B cell (primary cell): ENCODE data around the gene RRAS. TPM values are rescaled to one million over a fixed set of nuclear protein-coding genes. Genes with fewer than 3 reads are reported as not detected.

Experiments used
- ATAC-seq: fragments of 200-7000 bp; cut with Tn5 transposase; one replicate; pipeline ENCODE4 v1.10.0; 2021; ENCODE audit warnings: low read depth, mild to moderate bottlenecking, moderate number of reproducible peaks, moderate library complexity
- CTCF ChIA-PET: fragments of 350-600 bp; sonication (Branson Sonifier 250); formaldehyde crosslinking; loops from one replicate; lab custom pipeline; 2021; ENCODE audit warnings: antibody characterized with exemption, inconsistent platforms; lab: Charles Lee
- POLR2A ChIA-PET: fragments of 350-600 bp; sonication (Branson Sonifier 250); formaldehyde crosslinking; loops from one replicate; lab custom pipeline; 2021; ENCODE audit warnings: antibody characterized with exemption; lab: Charles Lee
- DNase-seq: peaks from one replicate; pipeline ENCODE4 v3.0.0; 2013
- H2AFZ ChIP-seq: 2 replicates; pipeline ENCODE4 v1.6.1; 2012; ENCODE audit warnings: mild to moderate bottlenecking, low read depth, low read length; ENCODE audit not compliant: insufficient read depth, poor library complexity, severe bottlenecking
- H3K27ac ChIP-seq, 2 donors: 1 replicate in 1 of 2; 2 replicates in 1 of 2; pipeline ENCODE4 v1.5.1; 2012 to 2013; ENCODE audit warnings: low read length in 2 of 2, mild to moderate bottlenecking in 2 of 2, moderate library complexity in 1 of 2
- H3K27me3 ChIP-seq, 4 experiments: fragments of 200-600 bp in 1 of 4; sonication (generic) in 1 of 4; replicated peaks in 1 of 4; 1 replicate in 2 of 4; 2 replicates in 2 of 4; pipeline versions ENCODE4 v1.6.1 to v1.7.0; 2013 to 2016; ENCODE audit warnings: low read length in 3 of 4, mild to moderate bottlenecking in 2 of 4, mixed read lengths in 1 of 4, moderate library complexity in 1 of 4; ENCODE audit not compliant: insufficient read depth in 4 of 4, control insufficient read depth in 3 of 4; ENCODE audit errors: control extremely low read depth in 1 of 4
- H3K36me3 ChIP-seq, 2 experiments: replicated peaks in 1 of 2; 1 replicate in 1 of 2; 2 replicates in 1 of 2; pipeline versions ENCODE4 v1.6.1 to v1.7.1; 2013; ENCODE audit warnings: low read length in 1 of 2; ENCODE audit not compliant: insufficient read depth in 2 of 2, control insufficient read depth in 1 of 2; ENCODE audit errors: control extremely low read depth in 1 of 2, extremely low read depth in 1 of 2
- H3K4me1 ChIP-seq, 2 donors: fragments of 200-600 bp in 1 of 2; sonication (generic) in 1 of 2; 1 replicate in 1 of 2; 2 replicates in 1 of 2; pipeline versions ENCODE4 v1.5.1 to v1.6.1; 2013 to 2017; ENCODE audit warnings: low read length in 2 of 2; ENCODE audit not compliant: control insufficient read depth in 2 of 2, insufficient read depth in 2 of 2
- H3K4me2 ChIP-seq: replicated peaks from 2 replicates; pipeline ENCODE3; 2012; ENCODE audit warnings: mild to moderate bottlenecking, low read depth, low read length; ENCODE audit not compliant: poor library complexity, severe bottlenecking
- H3K4me3 ChIP-seq, 5 experiments: fragments of 200-600 bp in 1 of 5; sonication (generic) in 1 of 5; 1 replicate in 3 of 5; 2 replicates in 2 of 5; pipeline versions ENCODE4 v1.5.1 to v1.7.0; 2011 to 2016; ENCODE audit warnings: low read length in 4 of 5, mild to moderate bottlenecking in 4 of 5, low read depth in 2 of 5, control low read depth in 1 of 5, moderate library complexity in 1 of 5; ENCODE audit not compliant: insufficient read depth in 1 of 5; ENCODE audit errors: control extremely low read depth in 1 of 5, extremely low read depth in 1 of 5
- H3K79me2 ChIP-seq: fragments of 200-600 bp; sonication (generic); one replicate; pipeline ENCODE4 v1.6.0; 2016; ENCODE audit warnings: low read length; ENCODE audit not compliant: control insufficient read depth, insufficient read depth
- H3K9ac ChIP-seq: fragments of 200-600 bp; sonication (generic); 2 replicates; pipeline ENCODE4 v1.6.1; 2017; ENCODE audit warnings: mild to moderate bottlenecking, low read length, moderate library complexity
- H3K9me3 ChIP-seq, 3 donors: one replicate each; pipeline versions ENCODE4 v1.6.1 to v1.7.1; 2013; ENCODE audit warnings: low read length in 2 of 3; ENCODE audit not compliant: control insufficient read depth in 2 of 3, insufficient read depth in 1 of 3; ENCODE audit errors: control extremely low read depth in 1 of 3
- H4K20me1 ChIP-seq: 2 replicates; pipeline ENCODE4 v1.6.0; 2012; ENCODE audit warnings: mild to moderate bottlenecking, low read length; ENCODE audit not compliant: insufficient read depth, control insufficient read depth, poor library complexity, severe bottlenecking
- H3K27ac Mint-ChIP-seq: one replicate; pipeline ENCODE4 v1.8.0; 2021; ENCODE audit warnings: mixed read lengths
- H3K27me3 Mint-ChIP-seq: one replicate; pipeline ENCODE4 v1.8.0; 2021; ENCODE audit warnings: mixed read lengths
- H3K4me1 Mint-ChIP-seq: one replicate; pipeline ENCODE4 v1.8.0; 2021; ENCODE audit warnings: mixed read lengths
- H3K4me3 Mint-ChIP-seq: one replicate; pipeline ENCODE4 v1.8.0; 2021; ENCODE audit warnings: mixed read lengths
- H3K9me3 Mint-ChIP-seq: one replicate; pipeline ENCODE4 v1.8.0; 2022; ENCODE audit warnings: mixed read lengths; ENCODE audit not compliant: insufficient read depth
- CTCF ChIP-seq: fragments of 200-600 bp; IDR thresholded peaks from one replicate; pipeline ENCODE4 v1.8.0; 2022; ENCODE audit warnings: antibody characterized with exemption, mild to moderate bottlenecking
- EZH2 ChIP-seq: IDR thresholded peaks from 2 replicates; pipeline ENCODE4 v1.6.1; 2012; ENCODE audit warnings: borderline replicate concordance, low read depth, mild to moderate bottlenecking, moderate library complexity, low read length; ENCODE audit not compliant: insufficient read depth, poor library complexity, severe bottlenecking
- WGBS: methylation state at CpG from one replicate; pipeline ENCODE4 v1.1.5; 2013; ENCODE audit warnings: missing lambda C conversion rate; ENCODE audit not compliant: insufficient coverage; 5-methylcytosine and 5-hydroxymethylcytosine counted together
- intact Hi-C: fragments of 100-400 bp; cut with micrococcal nuclease; formaldehyde crosslinking; loops from one replicate; pipeline ENCODE4 v1.10.0; 2022
- polyA plus RNA-seq: library from polyadenylated mRNA; depleted of rRNA; stranded (reverse); fragments of >200 nt; gene quantifications from 2 replicates; pipeline ENCODE4 v1.2.3, GENCODE V29; 2012
- total RNA-seq, 2 donors: library from RNA; stranded (reverse); fragments of 120-200 nt in 1 of 2; gene quantifications; 1 replicate in 1 of 2; 2 replicates in 1 of 2; pipeline versions ENCODE4 v1.2.3 to v1.2.4, GENCODE V29; 2013 to 2022

RRAS gene
- total and polyA plus RNA-seq, 2 donors (not counting 1 experiment from before 2014, with no cell fraction given): 5.6 to 21.0 TPM

- Mint-ChIP-seq H3K4me3 (no peak overlapping the region), H3K4me1 (peaks cover 9% of the 10 kb centered on the region), H3K27me3 (no peaks in the 10 kb centered on the region), H3K27ac (no peak overlapping the region), H3K9me3 (no peaks in the 10 kb centered on the region)
- no peaks in the 10 kb centered on the region for H3K4me1 ChIP-seq
- no peak for TF ChIP-seq EZH2
- no peak for TF ChIP-seq CTCF
- no peak overlapping the region for H3K9ac ChIP-seq
- peaks cover 0 to 11% (median 0%) of the 10 kb centered on the region in 3 donors for H3K9me3 ChIP-seq
- ChIA-PET POLR2A (no interaction called here), CTCF (no interaction called here)
- peaks cover 58% of the 10 kb centered on the region for H3K79me2 ChIP-seq
- H2AFZ ChIP-seq: no peak overlapping the region
- H3K36me3 ChIP-seq: peaks cover 11 to 75% of the 10 kb centered on the region in 2 experiments
- H3K4me2 ChIP-seq: no peak overlapping the region
- ATAC-seq: no peak
- no peaks in the 10 kb centered on the region for H3K27me3 ChIP-seq
- no peak overlapping the region for H3K4me3 ChIP-seq
- 98% methylated on average over 20 of the region's 23 CpGs for WGBS
- H3K27ac ChIP-seq: no peak overlapping the region
- intact Hi-C loops: no loop called here
- H4K20me1 ChIP-seq: peaks cover 79% of the 10 kb centered on the region
- no peak for DNase-seq
Measured at GRCh38 chr19:49615861-49616260, 24.1 kb downstream of the RRAS start.

GRCh38 chr19:49614096-49614833 is 25.7 kb downstream of the RRAS start:
- Histone ChIP-seq H3K27me3 (no peaks in the 10 kb centered on the region), H3K36me3 (peaks cover 11 to 73% of the 10 kb centered on the region in 2 experiments), H3K79me2 (peaks cover 65% of the 10 kb centered on the region), H2AFZ (no peak overlapping the region), H3K4me3 (no peak overlapping the region), H3K9ac (no peak overlapping the region), H3K4me2 (no peak overlapping the region), H3K9me3 (peaks cover 0 to 11% (median 0%) of the 10 kb centered on the region in 3 donors), H3K4me1 (no peaks in the 10 kb centered on the region), H3K27ac (no peak overlapping the region), H4K20me1 (peaks cover 83% of the 10 kb centered on the region)
- DNase-seq: no peak
- no peak for TF ChIP-seq EZH2
- no peak for TF ChIP-seq CTCF
- CTCF ChIA-PET: no interaction called here
- WGBS: 88% methylated on average over 16 of the region's 19 CpGs
- intact Hi-C loops: no loop called here
- POLR2A ChIA-PET: no interaction called here
- ATAC-seq: no peak
- peaks cover 9% of the 10 kb centered on the region for H3K4me1 Mint-ChIP-seq
- H3K27me3 Mint-ChIP-seq: no peaks in the 10 kb centered on the region
- no peaks in the 10 kb centered on the region for H3K9me3 Mint-ChIP-seq
- peak overlapping the region; percentile 32 for H3K4me3 Mint-ChIP-seq
- H3K27ac Mint-ChIP-seq: peak overlapping the region; percentile 70
